Naive thymus-derived CD8-positive, alpha-beta T cell (primary cell): ENCODE results near the gene DHX32. TPM values are rescaled to one million over a fixed set of nuclear protein-coding genes. Genes with fewer than 3 reads are reported as not detected.
"Not testable (repeated sequence)": the region's sequence is repeated elsewhere in the genome, so short reads cannot be mapped to it uniquely, and the experiment has no call there.

Experiments
- ATAC-seq, 2 donors: fragments of 150-1000 bp; cut with Tn5 transposase in 1 of 2; sonication (Bioruptor Pico), chemical (Tn5 transposase) in 1 of 2; 1 replicate in 1 of 2; 2 replicates in 1 of 2; pipeline ENCODE4 v1.10.0; 2021; ENCODE audit warnings: mild to moderate bottlenecking in 2 of 2, moderate library complexity in 2 of 2
- POLR2A ChIA-PET: fragments of 350-600 bp; sonication (Branson Sonifier 250); formaldehyde crosslinking; loops from one replicate; lab custom pipeline; 2021; ENCODE audit warnings: antibody characterized with exemption; lab: Charles Lee
- DNase-seq, 10 donors: peaks; one replicate each; pipeline versions ENCODE4 v3.0.0 to v3.0.0-alpha.2; 2020 to 2022
- H3K27ac Mint-ChIP-seq, 10 donors: one replicate each; pipeline ENCODE4 v1.8.0; 2020 to 2022; ENCODE audit warnings: mild to moderate bottlenecking in 10 of 10, mixed read lengths in 10 of 10, moderate library complexity in 4 of 10, inconsistent platforms in 1 of 10
- H3K27me3 Mint-ChIP-seq, 5 donors: one replicate each; pipeline ENCODE4 v1.8.0; 2021 to 2022; ENCODE audit warnings: mixed read lengths in 5 of 5
- H3K36me3 Mint-ChIP-seq, 3 donors: one replicate each; pipeline ENCODE4 v1.8.0; 2020 to 2022; ENCODE audit warnings: mixed read lengths in 3 of 3, mild to moderate bottlenecking in 2 of 3, inconsistent platforms in 1 of 3
- H3K4me1 Mint-ChIP-seq, 4 donors: one replicate each; pipeline ENCODE4 v1.8.0; 2021 to 2022; ENCODE audit warnings: mixed read lengths in 4 of 4
- H3K4me3 Mint-ChIP-seq, 10 donors: one replicate each; pipeline ENCODE4 v1.8.0; 2020 to 2022; ENCODE audit warnings: mild to moderate bottlenecking in 10 of 10, mixed read lengths in 10 of 10, moderate library complexity in 6 of 10, inconsistent platforms in 1 of 10
- H3K9me3 Mint-ChIP-seq, 9 donors: one replicate each; pipeline ENCODE4 v1.8.0; 2020 to 2022; ENCODE audit warnings: mixed read lengths in 9 of 9, mild to moderate bottlenecking in 3 of 9, inconsistent platforms in 1 of 9, moderate library complexity in 1 of 9
- polyA plus RNA-seq, 3 donors: library from polyadenylated mRNA; unstranded; fragments of 300-500 nt; fragmentation: Illumina TruSeq; gene quantifications; one replicate each; pipeline ENCODE4 v1.2.3, GENCODE V29; 2021
- total RNA-seq, 8 experiments: library from RNA in 2 of 8; stranded (reverse) in 2 of 8; gene quantifications; one replicate each; pipeline ENCODE4 v1.2.3 and lab custom pipeline; 2021 to 2026

Gene DHX32
- total and polyA plus RNA-seq, 5 experiments from 2014 or later, result 11.5 to 19.1 (median 17.3) TPM

DNA sequence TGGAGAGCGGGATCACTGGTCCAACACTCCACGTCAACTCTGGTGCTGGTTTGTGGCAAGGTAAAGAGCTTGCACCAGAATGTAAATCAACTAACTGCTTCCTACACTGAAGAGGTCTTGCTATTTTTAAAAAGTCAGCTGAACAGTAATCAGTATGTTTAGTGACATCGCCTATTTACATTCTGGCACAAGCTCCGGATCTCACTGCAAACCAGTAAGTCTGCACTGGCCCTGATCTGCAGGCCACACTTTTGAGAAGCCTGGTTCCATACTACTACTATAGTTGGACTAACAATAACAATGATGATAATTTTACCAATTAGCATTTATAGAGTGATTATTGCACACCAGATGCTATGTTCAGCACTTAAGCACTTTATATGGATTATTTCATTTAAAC lies 8.3 kb upstream of the DHX32 start:
- H3K27me3 Mint-ChIP-seq, H3K9me3 Mint-ChIP-seq, H3K27ac Mint-ChIP-seq, H3K36me3 Mint-ChIP-seq, DNase-seq, ATAC-seq, H3K4me3 Mint-ChIP-seq, POLR2A ChIA-PET: not testable (repeated sequence)
- peaks cover 6 to 11% (median 7%) of the 10 kb centered on the region in 4 donors for H3K4me1 Mint-ChIP-seq

DNA sequence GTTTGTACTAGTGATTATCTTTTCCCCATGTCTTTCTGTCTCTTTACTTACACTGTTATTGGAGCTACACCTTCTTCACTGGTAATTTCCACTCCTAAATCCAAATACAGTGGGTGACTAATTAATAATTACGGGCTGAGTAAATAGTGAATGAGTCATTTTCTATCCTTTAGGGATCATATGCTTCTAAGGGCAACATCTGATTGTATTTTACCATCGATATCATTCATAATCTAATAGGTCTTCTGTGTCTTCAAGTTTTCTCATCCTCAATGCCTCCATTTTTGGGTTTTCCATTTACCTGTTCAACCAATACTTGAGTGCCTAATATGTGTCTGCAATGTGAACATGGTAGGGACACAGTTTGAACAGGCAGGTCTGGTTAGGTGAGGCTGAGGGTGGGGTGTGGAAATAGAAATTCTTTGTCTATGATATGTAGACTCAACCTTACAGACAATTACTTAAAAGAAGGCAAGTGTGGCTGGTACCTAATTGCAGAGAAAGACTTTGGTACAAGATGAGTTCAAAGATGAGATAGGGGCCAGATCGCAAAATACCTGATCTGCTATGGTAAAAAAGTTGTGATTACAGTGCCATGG lies 5.9 kb upstream of the DHX32 start:
- no peak for DNase-seq

GRCh38 chr10:125883211-125883610 lies 2.1 kb upstream of the DHX32 start:
- Mint-ChIP-seq H3K36me3 (peaks cover 0 to 29% (median 23%) of the 10 kb centered on the region in 3 donors), H3K27me3 (no peaks in the 10 kb centered on the region), H3K4me3 (no peak overlapping the region), H3K9me3 (no peaks in the 10 kb centered on the region), H3K4me1 (peaks cover 0 to 7% (median 0%) of the 10 kb centered on the region in 4 donors), H3K27ac (no peak overlapping the region)
- POLR2A ChIA-PET, result no interaction called here
- ATAC-seq (no peak), DNase-seq (no peak)

More for the DNA sequence above, 5.9 kb upstream of the DHX32 start:
- POLR2A ChIA-PET, result no interaction called here
- Mint-ChIP-seq H3K27me3 (no peaks in the 10 kb centered on the region), H3K4me1 (peaks cover 0 to 4% (median 0%) of the 10 kb centered on the region in 4 donors), H3K4me3 (no peak overlapping the region), H3K9me3 (peaks cover 0 to 2% (median 0%) of the 10 kb centered on the region in 9 donors), H3K27ac (no peak overlapping the region), H3K36me3 (peaks cover 0 to 8% (median 6%) of the 10 kb centered on the region in 3 donors)
- ATAC-seq, result no peak

GRCh38 chr10:125882596-125882995 lies 1.5 kb upstream of the DHX32 start:
- Mint-ChIP-seq H3K4me1 (peaks cover 0 to 7% (median 0%) of the 10 kb centered on the region in 4 donors), H3K36me3 (peaks cover 6 to 35% (median 27%) of the 10 kb centered on the region in 3 donors), H3K27me3 (no peaks in the 10 kb centered on the region), H3K4me3 (no peak overlapping the region), H3K9me3 (peaks cover 0 to 6% (median 0%) of the 10 kb centered on the region in 9 donors), H3K27ac (no peak overlapping the region)
- DNase-seq, result no peak
- ATAC-seq, result no peak
- POLR2A ChIA-PET, result no interaction called here

GRCh38 chr10:125880719-125881118 lies 373 bp downstream of the DHX32 start:
- DNase-seq (no peak), ATAC-seq (no peak)
- POLR2A ChIA-PET, result no interaction called here
- Mint-ChIP-seq H3K4me3 (no peak overlapping the region), H3K36me3 (peaks cover 15 to 51% (median 36%) of the 10 kb centered on the region in 3 donors), H3K27me3 (no peaks in the 10 kb centered on the region), H3K9me3 (peaks cover 0 to 24% (median 3%) of the 10 kb centered on the region in 9 donors), H3K27ac (no peak overlapping the region), H3K4me1 (peaks cover 0 to 7% (median 0%) of the 10 kb centered on the region in 4 donors)

- ATAC-seq (no peak), DNase-seq (no peak)
- H3K27me3 Mint-ChIP-seq, result no peaks in the 10 kb centered on the region
- H3K27ac Mint-ChIP-seq, result no peak overlapping the region
- H3K4me3 Mint-ChIP-seq, result no peak overlapping the region
- POLR2A ChIA-PET, result no interaction called here
- peaks cover 22 to 63% (median 44%) of the 10 kb centered on the region in 3 donors for H3K36me3 Mint-ChIP-seq
- H3K4me1 Mint-ChIP-seq, result peaks cover 0 to 7% (median 0%) of the 10 kb centered on the region in 4 donors
- peaks cover 0 to 30% (median 3%) of the 10 kb centered on the region in 9 donors for H3K9me3 Mint-ChIP-seq
Observed at GRCh38 chr10:125878957-125879835, 1.9 kb downstream of the DHX32 start.

DNA sequence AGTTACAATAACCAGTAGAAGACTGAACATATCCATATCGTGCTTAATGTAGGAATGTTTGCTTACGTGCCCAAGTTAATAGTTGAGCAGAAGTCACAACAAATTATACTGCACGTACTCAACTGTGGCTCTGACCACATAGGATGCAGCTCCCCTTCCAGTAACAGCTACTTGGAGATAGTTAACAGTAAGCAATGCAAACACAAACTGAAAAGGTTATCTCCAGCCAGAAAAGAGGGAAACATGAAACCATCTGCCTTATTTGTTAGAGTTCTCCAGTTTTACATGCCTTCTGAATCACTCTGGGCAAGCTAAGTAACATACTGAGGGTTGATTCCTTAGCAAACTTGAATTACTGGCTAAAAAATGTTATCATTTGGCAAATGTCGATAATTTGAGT lies 9.8 kb downstream of the DHX32 start:
- H3K4me1 Mint-ChIP-seq, result peaks cover 0 to 2% (median 0%) of the 10 kb centered on the region in 4 donors
- POLR2A ChIA-PET, result no interaction called here
- no peak for ATAC-seq
- peak overlapping the region in 1 of 10 donors; percentile 43 for H3K27ac Mint-ChIP-seq
- H3K4me3 Mint-ChIP-seq, result no peak overlapping the region
- H3K27me3 Mint-ChIP-seq, result no peaks in the 10 kb centered on the region
- peaks cover 12 to 23% (median 18%) of the 10 kb centered on the region in 3 donors for H3K36me3 Mint-ChIP-seq
- DNase-seq, result no peak
- H3K9me3 Mint-ChIP-seq, result peaks cover 0 to 12% (median 3%) of the 10 kb centered on the region in 9 donors

DNA sequence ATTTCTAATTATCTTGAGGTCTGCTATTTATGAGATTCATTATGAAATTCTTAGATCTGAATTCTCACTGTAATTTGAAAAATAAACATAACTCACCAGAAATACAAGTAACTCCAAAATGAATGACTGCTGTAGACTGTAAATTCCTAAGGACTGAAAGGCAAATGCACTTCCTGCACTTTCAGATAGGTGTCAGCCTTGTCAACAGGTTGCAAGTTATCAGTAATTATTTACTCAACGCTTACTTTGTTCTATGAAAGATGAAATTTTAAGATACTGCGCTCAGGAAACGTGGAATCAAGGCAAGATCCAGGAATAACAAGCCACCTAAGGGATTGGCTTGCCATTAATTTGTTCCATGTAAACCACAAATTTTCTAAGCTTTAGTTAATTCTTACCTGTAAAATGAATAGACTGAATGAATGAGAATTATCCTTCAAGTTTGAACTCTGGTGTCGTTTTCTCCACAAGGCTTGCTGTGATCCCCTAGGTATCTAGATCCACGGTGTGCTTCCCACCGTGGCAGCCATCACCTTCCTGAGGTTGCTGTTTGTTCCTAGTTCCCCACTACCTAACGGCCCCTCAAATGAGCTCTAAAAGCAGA lies 12.6 kb downstream of the DHX32 start:
- peaks cover 0 to 24% (median 3%) of the 10 kb centered on the region in 3 donors for H3K36me3 Mint-ChIP-seq
- POLR2A ChIA-PET, result no interaction called here
- DNase-seq, result peak in 5 of 10 donors; percentile 3 to 38 (median 25)
- H3K27ac Mint-ChIP-seq, result peak overlapping the region in 1 of 10 donors; percentile 73
- no peaks in the 10 kb centered on the region for H3K9me3 Mint-ChIP-seq
- no peaks in the 10 kb centered on the region for H3K27me3 Mint-ChIP-seq
- H3K4me3 Mint-ChIP-seq, result no peak overlapping the region
- H3K4me1 Mint-ChIP-seq, result peaks cover 0 to 2% (median 0%) of the 10 kb centered on the region in 4 donors
- ATAC-seq, result peak in 1 of 2 donors; percentile 35

- POLR2A ChIA-PET, result no interaction called here
- H3K27me3 Mint-ChIP-seq, result no peaks in the 10 kb centered on the region
- DNase-seq (no peak), ATAC-seq (no peak)
- no peak overlapping the region for H3K27ac Mint-ChIP-seq
- no peak overlapping the region for H3K4me3 Mint-ChIP-seq
- peaks cover 0 to 2% (median 0%) of the 10 kb centered on the region in 4 donors for H3K4me1 Mint-ChIP-seq
- H3K9me3 Mint-ChIP-seq, result no peaks in the 10 kb centered on the region
- peaks cover 0 to 21% (median 3%) of the 10 kb centered on the region in 3 donors for H3K36me3 Mint-ChIP-seq
Observed at GRCh38 chr10:125866421-125867029, 14.6 kb downstream of the DHX32 start.

DNA sequence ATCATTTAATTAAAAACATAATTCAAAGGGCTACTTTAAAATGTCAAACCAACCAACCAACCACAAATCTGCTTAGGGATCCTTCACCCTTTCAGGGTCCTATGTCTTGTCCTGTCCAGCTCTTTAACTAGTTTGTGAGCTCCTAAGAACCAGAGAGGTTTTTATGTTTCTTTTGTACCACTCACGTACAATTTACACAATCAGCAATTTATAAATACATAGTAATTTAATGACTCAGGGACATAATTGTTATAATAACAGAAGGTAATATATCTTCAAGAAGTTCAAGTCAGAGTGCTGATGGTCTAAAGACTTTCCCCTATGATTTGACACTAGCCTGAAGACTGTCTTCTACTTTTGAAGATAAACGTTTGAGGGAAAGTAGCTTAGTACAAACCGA lies 16.0 kb downstream of the DHX32 start:
- DNase-seq (no peak), ATAC-seq (no peak)
- H3K36me3 Mint-ChIP-seq, result peaks cover 0 to 23% (median 3%) of the 10 kb centered on the region in 3 donors
- no peaks in the 10 kb centered on the region for H3K9me3 Mint-ChIP-seq
- POLR2A ChIA-PET, result no interaction called here
- H3K4me3 Mint-ChIP-seq, result no peak overlapping the region
- H3K27me3 Mint-ChIP-seq, result no peaks in the 10 kb centered on the region
- H3K4me1 Mint-ChIP-seq, result peaks cover 0 to 2% (median 0%) of the 10 kb centered on the region in 4 donors
- H3K27ac Mint-ChIP-seq, result no peak overlapping the region

DNA sequence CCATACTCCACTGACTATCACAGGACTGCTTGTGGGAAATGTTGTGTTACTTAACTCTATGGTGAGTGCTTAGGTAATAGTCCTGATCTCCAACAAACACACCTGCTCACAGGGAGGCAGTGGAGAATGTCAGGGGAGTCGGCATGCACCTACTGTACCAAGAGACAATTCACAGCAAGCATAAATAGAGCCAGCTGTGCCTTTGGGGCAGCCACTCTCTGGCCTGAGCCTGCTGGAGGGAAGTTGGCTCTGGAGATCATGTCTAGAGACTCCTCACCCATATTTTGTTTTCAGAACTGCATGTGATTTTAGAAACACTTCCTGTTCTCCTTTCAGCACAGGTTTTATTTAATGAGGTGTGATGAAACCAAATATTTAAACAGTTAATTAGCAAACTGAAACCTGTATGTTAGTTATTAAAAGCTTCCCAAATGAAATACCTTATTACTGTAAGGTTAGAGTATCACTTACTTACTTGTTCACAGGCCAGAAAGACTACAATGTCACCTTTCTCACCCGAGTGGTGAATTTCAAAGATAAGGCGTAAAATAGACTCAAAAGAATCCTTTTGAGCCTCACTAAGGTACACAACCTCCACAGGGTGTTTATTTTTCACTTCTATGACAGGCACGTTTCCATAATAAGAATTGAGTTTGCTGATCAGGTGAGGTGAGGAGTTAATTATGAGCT lies 21.8 kb downstream of the DHX32 start:
- peaks cover 0 to 29% (median 0%) of the 10 kb centered on the region in 3 donors for H3K36me3 Mint-ChIP-seq
- H3K27ac Mint-ChIP-seq, result no peak overlapping the region
- H3K9me3 Mint-ChIP-seq, result no peaks in the 10 kb centered on the region
- H3K4me3 Mint-ChIP-seq, result no peak overlapping the region
- POLR2A ChIA-PET, result interaction anchor here (0.5 kb wide), 1 partner anchor 9 kb away, joined by 5 read pairs; no protein-coding TSS in a partner anchor
- DNase-seq, result no peak
- no peaks in the 10 kb centered on the region for H3K4me1 Mint-ChIP-seq
- H3K27me3 Mint-ChIP-seq, result no peaks in the 10 kb centered on the region
- ATAC-seq, result no peak
